ENCODE results near the gene TFAP2C. TPM values are rescaled to one million over a fixed set of nuclear protein-coding genes. Genes with fewer than 3 reads are reported as not detected.
"Not testable (repeated sequence)": the region's sequence is repeated elsewhere in the genome, so short reads cannot be mapped to it uniquely, and the experiment has no call there.

The TFAP2C gene
- total RNA-seq, 1 donor from 2014 or later: 0.35 TPM

DNA sequence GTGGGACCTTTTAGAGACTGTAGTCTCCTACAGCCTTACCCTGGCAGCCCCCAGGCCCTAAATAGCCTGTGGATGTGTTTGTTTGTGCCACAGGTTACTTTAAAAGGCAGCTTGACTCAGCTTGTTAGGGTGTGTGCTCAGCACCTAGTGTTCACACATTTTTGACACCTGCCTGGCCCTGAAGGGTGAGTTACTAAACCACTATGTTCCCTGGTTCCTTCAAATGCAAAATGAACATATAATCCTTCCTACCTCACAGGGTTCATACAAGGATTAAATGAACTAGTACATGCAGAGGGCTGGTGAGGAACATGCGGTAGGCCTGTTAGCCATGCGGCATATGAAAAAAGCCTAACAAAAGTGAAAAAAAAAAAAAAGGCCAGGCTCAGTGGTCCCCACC lies 14.9 kb upstream of the TFAP2C start:
- DNase-seq (ENCODE audit: extremely low read depth, low read depth, low spot score): no peak

GRCh38 chr20:56616716-56617115 lies 12.4 kb upstream of the TFAP2C start:
- no peak for DNase-seq (ENCODE audit: extremely low read depth, low read depth, low spot score)

GRCh38 chr20:56617489-56617888 lies 11.6 kb upstream of the TFAP2C start:
- no peak for DNase-seq (ENCODE audit: extremely low read depth, low read depth, low spot score)

GRCh38 chr20:56621730-56622129 lies 7.4 kb upstream of the TFAP2C start:
- DNase-seq (ENCODE audit: extremely low read depth, low read depth, low spot score): no peak

- not testable (repeated sequence) for DNase-seq (ENCODE audit: extremely low read depth, low read depth, low spot score)
These were observed 5.2 kb upstream of the TFAP2C start for GRCh38 chr20:56623930-56624329.

- no peak for DNase-seq (ENCODE audit: extremely low read depth, low read depth, low spot score)
These were observed 4.1 kb upstream of the TFAP2C start for GRCh38 chr20:56624786-56625681.

GRCh38 chr20:56625837-56626236 lies 3.3 kb upstream of the TFAP2C start:
- no peak for DNase-seq (ENCODE audit: extremely low read depth, low read depth, low spot score)

GRCh38 chr20:56626367-56627121 lies 2.6 kb upstream of the TFAP2C start:
- DNase-seq (ENCODE audit: extremely low read depth, low read depth, low spot score): no peak

GRCh38 chr20:56627122-56628014 lies 1.7 kb upstream of the TFAP2C start:
- DNase-seq (ENCODE audit: extremely low read depth, low read depth, low spot score): no peak

DNA sequence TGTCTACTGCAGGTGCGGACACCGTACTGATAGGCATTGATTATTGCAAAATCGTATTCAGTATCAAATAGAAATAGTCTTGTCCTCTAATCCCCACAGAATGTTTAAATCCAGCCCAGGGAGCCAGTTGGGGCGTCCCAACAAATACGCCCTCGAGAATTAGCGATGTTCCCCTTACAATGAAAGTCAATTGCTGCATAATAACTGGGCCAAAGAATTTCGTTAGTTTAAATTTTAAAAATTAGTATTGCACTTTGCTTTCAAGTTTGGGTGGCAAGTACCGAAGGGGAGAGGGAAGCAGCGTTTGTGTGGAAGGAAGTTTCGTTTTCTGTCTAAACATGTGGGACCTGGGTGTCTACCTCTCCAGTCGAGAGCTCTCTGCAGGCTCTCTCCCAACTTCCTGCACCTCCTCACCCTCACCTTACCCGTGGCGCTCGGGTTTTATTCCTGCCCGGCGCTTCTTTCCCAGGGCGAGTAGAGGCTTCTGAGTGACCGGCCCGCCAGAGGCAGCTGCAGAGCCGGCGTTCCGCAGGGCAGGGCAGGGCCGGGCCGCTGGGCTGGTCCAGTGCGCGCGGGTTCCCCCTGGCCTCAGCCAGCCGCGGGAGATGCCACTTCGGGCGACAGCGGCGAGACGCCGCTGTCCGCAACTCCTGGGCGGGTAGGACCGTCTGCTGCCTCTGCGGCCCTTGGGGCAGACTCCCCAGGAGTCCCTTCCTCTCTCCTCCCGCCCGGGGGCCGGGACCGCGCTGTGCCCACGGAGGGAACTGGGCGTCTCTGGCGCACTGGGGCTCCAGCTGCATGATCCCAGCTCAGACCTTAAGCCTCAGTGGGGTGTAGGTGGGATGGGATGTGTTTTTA lies 862 bp upstream of the TFAP2C start:
- no peak for DNase-seq (ENCODE audit: extremely low read depth, low read depth, low spot score)

GRCh38 chr20:56629464-56630085 lies 469 bp downstream of the TFAP2C start:
- no peak for DNase-seq (ENCODE audit: extremely low read depth, low read depth, low spot score)

DNA sequence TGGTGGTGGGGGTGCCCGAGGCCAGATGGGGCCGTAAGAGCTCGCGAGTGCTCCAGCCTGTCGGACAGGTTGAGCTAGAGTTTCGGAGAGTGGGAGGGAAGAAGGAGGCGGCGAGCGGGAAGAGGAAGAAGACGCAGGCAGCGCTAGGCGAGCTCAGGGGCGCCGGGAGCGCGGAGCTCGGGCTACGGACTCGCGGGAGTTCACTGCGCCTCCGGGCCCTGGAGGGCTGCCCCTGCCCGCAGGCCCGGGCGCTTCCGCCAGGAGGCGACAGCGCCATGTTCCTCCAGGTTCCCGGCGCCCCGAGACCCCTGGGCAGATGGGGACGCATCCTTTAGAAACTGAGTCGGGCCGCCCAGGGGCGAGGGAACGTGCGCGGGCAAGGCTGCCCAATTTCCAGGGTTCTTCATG lies 984 bp downstream of the TFAP2C start:
- no peak for DNase-seq (ENCODE audit: extremely low read depth, low read depth, low spot score)

DNA sequence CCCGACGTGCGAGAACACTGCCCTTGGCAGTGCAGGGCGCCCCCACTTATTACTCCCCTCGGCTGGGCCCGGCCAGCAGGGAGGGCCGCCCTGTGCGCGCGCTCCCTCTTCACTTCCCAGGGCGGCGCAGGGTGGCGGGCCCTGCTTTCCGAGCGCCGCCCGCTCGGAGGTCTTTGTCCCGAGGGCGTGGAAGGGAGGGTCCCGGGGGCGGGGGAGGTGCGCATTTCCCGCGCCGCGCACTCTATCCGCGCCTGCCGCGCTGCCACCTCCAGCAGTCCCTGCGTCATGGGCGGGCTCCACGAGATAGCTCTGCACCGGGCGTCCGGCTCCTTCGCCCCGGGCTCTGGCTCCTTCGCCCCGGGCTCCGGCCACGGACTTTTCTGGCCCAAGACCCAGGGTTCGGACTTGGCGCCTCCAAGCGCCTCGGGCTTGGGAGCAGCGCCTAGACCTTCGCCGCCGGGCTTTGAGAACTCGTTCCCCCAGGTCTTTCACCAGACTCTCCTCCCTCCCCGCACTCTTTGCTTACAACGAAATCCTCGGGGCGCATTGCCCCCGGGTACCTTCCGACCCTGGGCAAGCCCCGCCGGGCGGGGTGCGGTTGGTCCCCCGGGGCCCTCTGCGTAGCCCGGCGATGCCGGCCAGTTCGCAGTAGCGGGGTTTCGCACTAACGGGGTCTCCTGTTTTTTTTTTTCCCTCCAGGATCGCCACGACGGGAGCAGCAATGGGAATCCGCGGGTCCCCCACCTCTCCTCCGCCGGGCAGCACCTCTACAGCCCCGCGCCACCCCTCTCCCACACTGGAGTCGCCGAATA lies 1.6 kb downstream of the TFAP2C start:
- no peak for DNase-seq (ENCODE audit: extremely low read depth, low read depth, low spot score)

DNA sequence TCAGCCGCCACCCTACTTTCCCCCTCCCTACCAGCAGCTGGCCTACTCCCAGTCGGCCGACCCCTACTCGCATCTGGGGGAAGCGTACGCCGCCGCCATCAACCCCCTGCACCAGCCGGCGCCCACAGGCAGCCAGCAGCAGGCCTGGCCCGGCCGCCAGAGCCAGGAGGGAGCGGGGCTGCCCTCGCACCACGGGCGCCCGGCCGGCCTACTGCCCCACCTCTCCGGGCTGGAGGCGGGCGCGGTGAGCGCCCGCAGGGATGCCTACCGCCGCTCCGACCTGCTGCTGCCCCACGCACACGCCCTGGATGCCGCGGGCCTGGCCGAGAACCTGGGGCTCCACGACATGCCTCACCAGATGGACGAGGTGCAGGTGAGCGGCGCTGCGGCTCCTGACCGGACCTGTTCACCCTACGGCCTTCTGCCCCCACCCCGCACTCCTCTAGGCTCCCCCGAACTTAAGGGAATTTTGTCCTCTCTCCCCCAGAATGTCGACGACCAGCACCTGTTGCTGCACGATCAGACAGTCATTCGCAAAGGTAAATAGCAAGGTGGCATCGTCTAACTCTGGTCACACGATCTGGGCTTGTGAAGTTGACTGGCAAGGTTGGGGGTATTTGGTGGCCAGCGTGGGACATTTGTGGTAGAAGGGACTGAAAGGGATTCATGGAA lies 2.3 kb downstream of the TFAP2C start:
- no peak for DNase-seq (ENCODE audit: extremely low read depth, low read depth, low spot score)

GRCh38 chr20:56631990-56632327 lies 2.9 kb downstream of the TFAP2C start:
- no peak for DNase-seq (ENCODE audit: extremely low read depth, low read depth, low spot score)

- DNase-seq (ENCODE audit: extremely low read depth, low read depth, low spot score): no peak
These were observed 5.2 kb downstream of the TFAP2C start for GRCh38 chr20:56634307-56634706.

GRCh38 chr20:56634735-56635385 lies 5.8 kb downstream of the TFAP2C start:
- no peak for DNase-seq (ENCODE audit: extremely low read depth, low read depth, low spot score)

DNA sequence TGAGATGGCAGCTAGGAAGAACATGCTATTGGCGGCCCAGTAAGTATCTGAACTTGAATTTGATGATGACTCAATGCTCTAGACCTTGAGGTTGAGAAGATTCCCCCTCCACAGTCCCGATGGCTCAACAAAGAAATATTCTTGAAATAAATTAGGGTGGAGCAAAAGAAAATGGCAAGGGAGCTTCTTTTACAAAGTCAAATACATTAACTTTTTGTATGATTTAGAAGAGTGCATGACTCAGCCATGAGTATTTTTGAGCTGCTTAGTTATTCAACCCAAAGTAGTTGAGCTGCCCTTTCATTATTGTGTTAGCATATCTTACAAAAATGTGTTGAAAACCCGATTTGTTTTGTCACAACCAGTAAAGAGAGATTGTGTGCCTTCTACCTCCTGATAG lies 7.6 kb downstream of the TFAP2C start:
- DNase-seq (ENCODE audit: extremely low read depth, low read depth, low spot score): no peak

Measured in glomerular endothelial cell (primary cell).